ENCODE measurements around the gene HLCS.
"Not testable (repeated sequence)": the region's sequence is repeated elsewhere in the genome, so short reads cannot be mapped to it uniquely, and the experiment has no call there.

Gene HLCS

DNA sequence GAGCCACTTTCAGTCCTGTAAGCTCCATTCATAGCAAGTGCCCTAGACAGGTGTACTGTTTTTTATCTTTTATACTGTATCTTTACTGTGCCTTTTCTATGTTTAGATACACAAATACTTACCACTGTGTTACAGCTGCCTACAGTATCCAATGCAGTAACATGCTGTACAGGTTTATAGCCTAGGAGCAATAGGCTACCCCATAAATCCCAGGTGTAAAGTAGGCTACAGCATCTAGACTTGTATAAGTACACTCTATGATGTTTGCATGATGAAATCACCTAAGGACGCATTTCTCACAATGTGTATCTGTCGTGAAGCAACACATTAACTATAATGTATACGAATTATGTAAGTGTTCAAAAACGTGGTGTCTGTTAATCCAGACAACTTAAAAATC, 10.7 kb downstream of the HLCS start:
- DNase-seq (ENCODE audit: low spot score): no peak

DNA sequence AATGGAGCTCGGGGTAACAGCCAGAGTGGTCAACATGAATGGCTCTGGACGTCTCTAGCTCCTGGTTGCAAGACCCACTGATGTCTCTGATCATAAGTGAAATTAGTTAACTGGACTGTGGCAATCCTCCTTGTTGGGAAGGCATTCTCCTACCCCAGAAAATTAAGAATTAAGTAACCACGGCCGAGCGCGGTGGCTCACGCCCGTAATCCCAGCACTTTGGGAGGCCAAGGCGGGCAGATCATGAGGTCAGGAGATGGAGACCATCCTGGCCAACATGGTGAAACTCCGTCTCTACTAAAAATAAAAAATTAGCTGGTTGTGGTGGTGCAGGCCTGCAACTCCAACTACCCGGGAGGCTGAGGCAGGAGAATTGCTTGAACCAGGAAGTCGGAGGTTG, 14.1 kb downstream of the HLCS start:
- DNase-seq (ENCODE audit: low spot score): not testable (repeated sequence)

DNA sequence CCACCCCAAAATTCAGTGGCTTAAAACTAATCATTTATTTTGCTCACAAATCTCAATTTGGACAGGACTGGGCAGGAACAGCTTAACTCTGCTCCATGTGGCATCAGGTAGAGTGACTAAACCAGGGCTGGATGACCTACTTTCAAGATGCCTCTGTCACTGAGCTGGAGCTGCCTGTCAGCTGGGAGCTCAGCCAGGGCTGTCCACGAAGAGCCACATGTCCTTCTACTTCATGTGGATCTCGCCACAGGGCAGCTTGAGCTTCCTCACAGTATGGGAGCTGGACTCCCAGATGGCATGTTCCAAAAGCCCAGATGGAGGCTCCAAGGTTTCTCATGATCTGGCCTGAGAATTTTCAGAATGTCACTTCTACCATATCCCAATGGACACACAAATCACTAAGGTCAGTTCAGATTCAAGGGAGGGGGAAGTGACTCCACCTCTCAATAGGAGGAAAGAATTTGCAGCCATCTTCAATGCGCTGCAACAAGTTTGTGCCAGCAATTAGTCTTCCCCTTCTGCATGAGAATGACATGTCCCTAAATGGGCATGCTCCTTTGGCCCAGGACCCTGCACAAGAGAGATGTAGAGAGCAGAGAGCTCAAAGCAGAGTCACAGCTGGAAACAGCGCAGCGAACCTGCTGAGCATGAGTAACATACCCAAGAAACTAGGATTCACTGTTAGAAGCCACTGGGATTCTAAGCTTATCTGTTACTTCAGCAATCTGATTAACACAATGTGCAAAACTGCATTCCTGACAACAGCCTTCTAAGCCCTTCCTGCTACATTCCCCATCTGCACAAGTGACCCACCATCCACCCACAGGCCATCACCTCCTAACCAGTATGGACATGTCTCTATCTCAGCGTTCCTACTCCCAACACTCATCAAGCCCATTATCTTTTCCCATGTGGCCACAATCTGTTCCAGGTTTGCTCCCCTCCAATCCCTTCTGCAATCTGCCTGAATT, 17.0 kb downstream of the HLCS start:
- no peak for DNase-seq (ENCODE audit: low spot score)

DNA sequence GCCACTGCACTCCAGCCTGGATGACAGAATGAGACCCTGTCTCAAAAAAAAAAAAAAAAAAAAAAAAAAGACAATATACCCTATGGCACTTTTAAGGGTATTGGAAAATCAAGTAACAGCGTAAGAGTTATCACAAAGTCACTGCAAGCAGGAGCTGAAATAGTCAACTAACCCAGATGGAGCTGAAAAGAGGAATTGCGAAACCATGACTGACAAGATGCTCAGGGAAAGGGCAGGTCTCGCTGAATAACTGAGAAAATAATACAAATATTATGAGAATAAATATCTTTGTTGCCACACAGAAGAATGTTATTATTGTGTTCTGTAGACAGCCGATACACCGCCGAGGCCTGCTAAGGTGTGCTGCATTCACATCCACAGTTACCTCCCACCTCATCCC, 17.8 kb downstream of the HLCS start:
- no peak for DNase-seq (ENCODE audit: low spot score)

DNA sequence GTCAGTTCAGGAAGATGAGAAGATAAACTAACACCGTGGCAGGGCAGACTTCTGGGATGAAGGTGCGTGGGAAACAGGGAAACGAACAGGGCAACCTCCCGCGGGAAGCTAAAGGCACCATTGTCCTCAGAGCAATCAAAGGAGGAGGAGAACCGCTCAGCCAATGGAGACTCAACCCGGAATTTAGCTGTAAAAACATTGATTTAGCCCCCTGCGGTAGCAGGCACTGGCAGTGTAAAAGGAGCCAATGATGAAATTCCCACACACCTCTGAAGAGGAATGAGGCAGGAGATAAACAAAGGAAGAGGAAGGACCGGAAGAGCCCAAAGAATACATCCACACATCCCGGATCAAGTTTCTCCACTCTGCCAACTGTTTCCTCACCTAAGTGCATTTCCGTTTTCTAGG, 19.5 kb downstream of the HLCS start:
- no peak for DNase-seq (ENCODE audit: low spot score)

DNA sequence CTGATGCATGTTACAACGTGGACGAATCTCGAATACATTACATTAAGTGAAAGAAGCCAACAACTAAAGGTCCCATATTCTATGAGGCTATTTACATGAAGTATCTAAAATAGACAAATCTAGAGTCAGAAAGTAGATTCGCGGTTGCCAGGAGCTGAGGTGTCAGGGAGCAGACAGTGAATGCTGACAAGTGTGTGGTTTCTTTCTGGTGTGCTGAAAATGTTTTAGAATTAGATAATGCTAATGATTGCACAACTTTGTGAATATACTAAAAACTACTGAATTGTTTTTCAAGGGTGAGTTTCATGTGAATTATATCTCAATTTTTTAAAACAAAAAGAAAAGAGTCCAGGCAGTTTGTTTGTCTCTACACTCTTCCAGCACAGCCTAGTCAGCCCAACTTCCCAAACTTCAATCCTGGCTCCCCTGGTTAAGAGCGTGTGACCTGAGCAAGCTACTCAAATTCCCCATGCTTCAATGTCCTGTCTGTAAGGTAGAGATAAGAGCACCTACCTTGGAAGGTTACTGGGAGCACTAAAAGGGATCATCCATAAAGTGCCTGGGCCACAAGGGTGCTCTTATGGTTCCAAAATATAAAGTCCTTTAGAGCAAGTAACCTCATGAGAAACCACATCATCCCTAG, 20.9 kb downstream of the HLCS start:
- DNase-seq (ENCODE audit: low spot score): no peak

DNA sequence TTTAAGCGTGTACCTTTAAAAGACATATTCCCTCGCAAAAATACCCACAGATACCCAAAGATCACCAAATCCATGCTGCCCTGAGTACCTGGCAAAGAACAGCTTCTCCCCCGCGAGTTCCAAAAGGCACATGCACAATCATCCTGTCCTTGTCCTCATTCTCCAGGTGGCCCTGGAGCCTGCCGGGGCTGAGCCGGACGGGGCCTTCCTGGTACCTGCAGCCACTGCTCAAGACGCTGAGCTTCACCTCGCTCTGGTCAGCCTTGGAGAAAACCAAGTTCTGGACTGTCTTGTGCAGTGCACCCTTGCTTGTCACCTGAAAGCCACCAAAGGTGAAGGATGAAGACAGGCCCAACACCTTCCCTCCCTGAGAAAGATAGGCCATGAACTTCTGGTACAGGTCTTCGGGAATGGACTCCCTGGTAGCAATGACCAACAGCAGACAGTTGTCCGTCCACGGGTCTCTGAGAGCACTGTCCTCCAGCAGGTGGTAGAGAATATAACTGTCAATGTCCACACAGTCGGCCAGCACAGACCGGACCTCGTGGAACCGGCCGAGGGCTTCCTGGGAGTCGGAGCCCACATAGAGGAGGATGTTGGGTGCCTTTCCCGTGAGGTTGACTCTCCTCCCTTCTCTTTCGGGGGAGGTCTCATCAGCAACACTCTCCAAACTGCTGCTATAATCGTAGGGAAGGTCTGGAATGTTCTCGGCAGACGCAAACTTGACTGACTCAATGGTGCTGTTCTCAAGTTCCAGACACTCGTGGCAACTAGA, 29.9 kb downstream of the HLCS start:
- DNase-seq (ENCODE audit: low spot score): no peak

DNA sequence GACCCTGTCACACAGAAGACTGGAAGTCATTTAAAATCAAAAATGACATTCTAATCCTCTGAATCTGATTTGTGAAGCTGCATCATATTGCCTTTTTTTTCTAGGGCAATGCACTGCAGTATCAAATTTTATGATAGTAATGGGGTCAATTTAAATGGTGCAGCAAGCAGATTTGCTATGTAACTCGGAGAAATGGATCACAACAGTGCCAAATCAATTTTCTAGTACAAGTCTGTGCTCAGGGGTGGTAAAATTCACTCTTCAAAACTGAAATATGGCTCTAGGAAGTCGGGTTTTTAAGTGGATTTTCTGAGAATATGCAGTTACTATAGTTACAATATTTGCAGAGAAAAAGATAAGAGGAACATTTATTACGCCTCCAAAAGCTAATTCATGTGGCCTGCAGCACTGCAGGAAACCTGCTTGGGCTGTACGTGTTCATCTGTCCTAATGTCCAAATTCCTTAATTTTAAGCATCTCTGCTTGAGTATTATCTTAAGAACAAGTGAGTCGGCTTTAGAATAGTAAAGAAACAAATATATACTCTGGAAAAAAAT, 31.5 kb downstream of the HLCS start:
- DNase-seq (ENCODE audit: low spot score): no peak

DNA sequence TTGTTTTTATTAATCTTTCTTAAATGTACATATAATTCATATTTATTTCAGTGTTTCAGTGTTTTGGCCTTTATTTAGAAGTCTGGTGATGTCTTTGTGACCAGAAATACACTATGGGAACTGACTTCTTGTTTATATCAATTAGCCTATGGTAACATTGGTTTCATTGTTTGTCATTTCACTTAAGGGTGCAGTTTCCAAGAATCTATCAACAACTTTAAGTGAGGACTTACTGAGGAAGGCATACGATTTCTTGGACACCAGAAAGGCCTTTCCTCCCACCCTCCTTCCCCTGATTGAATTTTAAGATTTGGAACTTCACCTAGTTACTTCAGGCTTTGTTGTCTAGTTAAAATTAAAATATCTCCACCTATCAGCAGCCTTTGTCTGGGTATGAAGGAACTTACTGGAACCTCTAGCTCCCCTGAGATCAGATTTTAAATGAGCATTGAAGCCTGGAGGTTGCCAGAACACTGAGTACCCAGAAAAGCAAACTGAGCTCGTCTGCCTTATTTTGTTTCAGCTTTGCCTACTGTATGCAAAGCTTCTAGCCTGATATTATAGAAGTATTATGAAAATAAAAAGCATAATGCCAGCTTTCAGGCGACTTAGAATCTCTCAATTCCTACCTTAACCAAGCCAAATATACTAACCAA, 34.2 kb downstream of the HLCS start:
- DNase-seq (ENCODE audit: low spot score): no peak

DNA sequence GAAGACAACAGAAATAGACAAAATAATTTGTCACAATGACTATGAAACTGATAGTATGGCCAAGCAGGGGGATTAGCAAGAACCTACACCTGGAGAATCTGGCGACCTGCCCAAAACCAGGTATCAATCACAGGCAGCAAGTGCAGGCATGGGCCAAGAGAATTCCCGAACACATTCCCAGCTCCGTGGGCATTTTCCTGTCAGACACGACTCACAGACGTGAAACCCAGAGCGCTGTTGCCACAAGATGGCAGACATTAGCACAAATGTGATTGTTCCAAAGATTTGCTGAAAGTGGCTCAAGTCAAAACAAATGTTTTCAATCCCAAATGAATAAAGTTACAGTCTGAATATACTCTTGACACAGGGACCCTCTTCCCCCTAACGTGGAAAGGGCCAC, 36.8 kb downstream of the HLCS start:
- DNase-seq (ENCODE audit: low spot score): no peak

DNA sequence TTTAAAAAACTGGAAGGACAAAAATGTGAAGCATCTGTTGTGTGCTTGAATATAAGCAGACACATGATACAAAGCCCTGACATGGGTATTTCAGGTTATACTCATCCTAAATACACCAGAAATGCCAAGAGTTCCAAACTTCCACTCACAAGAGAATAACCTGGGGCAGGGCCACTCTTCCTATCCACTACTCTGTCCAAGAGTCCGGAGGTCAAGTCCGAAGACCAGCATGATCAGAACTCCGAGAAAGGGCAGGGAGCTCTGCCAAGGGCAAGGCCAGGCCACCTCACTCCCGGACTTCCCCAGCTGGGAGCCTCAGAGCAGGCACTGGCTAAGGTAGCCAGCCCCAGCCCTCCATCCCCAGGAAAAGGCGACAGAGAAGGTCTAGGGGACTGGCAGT, 37.5 kb downstream of the HLCS start:
- DNase-seq (ENCODE audit: low spot score): no peak

DNA sequence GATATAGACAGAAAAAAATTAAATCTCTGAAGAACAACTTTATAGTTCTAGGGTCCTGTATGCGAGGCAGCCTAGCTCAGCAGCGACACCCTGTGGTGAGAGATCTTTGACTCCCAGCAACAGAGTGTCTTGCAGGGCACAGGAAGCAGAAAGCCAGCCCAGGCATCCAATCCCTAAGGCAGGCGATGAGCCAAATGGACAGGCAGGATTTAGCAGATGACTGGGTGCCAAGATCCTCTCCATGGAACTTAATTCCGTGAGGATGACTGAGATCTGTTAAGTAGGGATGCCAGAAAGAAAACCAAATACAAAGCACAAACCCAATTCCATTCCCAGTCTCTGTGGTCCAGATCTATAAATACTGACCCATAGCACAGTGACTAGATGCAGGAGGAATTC, 38.8 kb downstream of the HLCS start:
- DNase-seq (ENCODE audit: low spot score): peak; percentile 63

DNA sequence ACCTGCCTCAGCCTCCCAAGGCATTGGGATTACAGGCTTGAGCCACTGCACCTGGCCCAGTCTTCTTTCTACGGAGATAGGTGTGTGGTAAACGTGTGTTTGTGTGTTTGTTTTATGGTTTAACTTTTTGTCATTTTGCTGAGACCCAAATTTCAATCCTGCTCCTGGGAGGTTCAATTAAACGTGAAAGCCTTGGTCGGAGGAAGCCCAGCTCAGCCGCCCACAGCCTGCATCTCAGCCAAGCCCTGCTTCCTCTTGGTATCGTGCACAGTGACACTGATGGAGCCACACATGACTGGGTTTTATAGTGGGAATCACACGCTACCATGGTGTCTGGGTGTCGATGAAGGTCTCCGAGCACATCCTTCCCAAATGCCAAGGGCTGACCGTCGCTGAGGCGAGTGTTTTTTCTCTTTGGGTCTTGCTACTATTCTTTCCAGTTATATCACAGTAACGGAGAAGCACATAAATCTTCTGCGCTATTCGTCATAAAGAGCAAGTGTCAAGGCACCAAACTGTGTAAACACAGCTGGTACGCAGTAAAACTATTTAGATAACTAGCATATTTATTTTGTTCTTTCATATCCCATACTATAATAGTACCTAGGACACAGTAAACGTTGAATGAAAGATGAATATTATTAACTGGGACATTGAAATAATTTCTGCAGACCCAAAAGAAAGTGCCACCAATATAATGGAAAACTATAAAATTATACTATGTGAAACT, 39.3 kb downstream of the HLCS start:
- no peak for DNase-seq (ENCODE audit: low spot score)

DNA sequence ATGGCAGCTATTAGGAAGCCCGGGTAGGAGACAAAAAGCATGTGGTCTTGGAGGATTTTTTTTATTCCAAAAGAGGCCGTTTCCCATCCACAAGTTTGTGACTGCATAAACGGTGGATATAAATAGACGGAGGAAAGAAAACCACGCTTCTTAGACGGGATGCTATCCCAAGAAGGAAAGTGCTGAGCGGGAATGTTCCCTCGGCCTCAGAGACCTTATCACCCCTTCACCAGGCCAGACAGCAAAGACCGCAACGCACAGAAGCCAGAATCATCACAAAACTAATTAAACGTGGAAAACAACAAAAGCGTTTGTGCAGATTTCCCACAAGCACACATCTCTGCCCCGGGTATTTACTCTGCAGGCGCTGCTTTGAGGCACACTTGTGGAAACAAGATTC, 43.2 kb downstream of the HLCS start:
- no peak for DNase-seq (ENCODE audit: low spot score)

DNA sequence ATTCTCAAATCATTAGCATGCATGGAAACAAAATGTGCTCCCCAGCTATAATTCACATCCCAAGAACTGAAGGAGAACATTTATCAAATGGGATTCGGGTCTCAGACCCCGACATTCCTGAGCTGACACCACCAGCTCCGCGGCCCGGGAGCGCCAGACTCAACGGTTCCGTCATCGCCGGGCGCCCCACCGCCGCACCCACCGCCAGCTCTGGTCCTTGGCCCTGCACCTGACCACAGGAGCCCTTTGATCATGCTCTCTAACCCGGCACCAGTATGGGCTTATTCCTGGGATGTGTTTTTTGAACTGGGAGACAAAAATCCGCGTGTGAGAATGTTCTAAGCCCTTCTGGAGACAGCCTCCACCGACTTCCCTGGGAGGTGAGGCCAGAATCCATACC, 43.6 kb downstream of the HLCS start:
- no peak for DNase-seq (ENCODE audit: low spot score)

DNA sequence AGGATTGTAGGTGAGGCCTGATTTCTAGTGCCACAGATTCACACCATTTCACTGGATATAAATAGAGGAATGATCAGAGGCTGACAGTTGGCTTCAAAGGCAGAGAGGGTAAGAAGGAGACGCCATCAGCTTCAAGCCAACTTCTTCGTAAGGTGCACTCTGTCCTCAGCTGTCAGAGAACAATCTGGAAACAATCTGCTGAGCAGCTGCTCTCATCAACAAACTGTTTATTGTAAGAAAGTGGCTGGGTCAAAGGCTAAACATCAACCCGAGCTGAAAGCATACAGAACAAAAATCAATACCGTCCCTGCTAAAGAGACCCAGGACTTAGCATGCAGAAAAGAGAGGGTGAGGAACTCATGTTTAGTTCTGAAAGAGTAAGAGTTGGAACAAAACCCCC, 48.2 kb downstream of the HLCS start:
- DNase-seq (ENCODE audit: low spot score): no peak

DNA sequence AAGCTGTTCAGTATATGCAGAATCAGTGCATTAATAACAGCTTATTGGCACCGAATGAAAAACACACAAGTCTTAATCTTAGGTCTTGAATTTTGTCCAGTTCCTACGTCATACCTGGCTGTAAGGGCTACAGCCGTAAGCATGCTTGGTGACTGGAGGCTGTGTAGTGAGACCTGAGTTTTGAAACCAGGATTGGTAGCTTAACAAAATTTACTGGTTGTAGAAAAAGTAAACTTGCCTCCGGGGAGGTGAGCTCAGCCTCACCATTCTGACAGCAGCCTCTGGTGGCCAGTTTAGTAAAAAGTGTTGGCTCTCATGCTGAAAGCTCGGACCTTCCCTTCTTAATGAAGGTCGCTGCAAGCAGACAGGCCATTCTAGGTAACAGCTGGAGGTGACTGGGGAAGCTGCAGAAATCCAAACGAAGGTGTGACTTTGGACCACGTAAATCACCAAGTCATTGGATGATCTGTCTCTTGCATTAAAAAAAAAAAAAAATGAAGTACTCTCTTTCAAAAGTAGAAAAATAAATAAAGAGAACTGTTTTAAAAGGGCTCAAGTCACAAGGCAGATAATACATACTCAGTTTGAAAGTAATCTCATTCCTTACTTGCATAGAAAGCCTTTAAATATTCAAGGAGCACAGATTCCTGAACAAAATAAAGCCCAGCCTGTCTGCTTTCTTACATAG, 48.9 kb downstream of the HLCS start:
- DNase-seq (ENCODE audit: low spot score): peak; percentile 21

DNA sequence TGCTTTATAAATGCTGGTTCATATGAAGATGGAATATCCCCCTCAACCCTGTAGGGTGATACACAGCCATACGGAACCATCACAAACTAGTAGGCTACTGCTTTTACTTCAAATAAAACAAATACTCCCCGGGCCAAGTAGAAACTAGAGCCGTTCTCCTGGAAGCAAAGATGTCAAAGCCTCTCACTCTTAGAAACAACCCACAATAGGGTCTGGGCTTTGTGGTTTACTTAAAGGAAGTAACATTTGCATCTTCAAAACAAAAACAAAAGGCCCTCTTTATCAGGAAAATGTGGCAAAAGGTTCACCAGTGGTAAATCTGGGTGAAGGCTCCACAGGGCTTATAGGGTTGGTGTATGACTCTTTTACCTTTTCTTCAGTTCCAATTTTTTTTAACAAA, 49.8 kb downstream of the HLCS start:
- no peak for DNase-seq (ENCODE audit: low spot score)

DNA sequence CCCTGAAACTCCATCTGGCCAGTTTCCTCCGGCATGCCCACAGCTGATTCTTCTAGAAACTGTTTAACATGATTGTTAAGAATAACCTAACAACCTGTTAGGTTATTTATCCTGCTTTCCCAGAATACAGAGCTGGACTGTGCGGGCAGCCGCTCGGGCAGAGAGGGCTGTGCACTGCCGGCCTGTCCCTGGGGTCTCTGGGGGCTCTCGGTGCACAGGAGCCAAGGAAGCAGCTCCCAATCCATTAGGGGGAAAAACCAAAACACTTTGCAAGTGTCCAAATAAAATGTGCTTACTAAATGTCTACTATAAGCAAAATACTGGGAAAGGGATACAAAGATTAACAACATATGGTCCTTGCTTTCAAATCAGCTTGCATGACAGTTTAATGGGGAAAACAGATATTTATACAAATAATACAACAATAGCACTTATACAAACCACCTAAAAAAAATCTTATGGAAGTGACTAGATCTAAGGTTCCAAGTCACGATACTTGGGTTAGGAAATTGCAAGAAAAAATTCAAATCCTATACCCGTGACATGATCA, 50.7 kb downstream of the HLCS start:
- DNase-seq (ENCODE audit: low spot score): no peak

DNA sequence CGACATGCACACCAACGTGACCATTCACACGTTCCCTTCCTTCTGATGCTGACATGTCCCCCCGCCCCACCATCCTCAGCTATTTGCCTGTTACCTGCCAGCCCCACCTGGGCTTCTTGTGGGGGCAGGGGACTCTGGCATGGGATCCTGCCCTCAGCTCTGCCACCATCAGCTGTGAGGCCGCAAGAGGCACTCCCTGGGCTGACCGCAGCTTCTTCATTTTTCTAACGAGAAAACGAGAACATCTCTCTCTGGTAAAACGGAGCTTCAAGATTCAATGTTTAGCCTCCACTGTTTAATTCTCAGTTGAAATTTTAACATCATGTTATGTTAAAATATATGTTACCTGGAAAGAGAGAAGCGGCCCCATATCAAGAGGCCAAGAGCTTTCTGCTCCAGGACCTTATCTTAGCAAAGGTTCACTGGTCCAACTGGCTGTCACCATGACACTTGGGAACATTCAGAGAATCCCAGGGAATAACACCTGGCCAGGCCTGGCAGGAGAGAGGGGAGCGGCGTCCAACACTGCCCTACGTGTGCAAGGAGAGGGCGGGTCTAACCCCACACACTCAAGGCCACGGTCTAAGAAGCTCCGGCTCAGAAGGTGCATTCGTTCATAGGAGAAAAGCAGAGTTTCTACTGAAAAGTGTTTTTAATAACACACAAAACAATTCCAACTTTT, 51.3 kb downstream of the HLCS start:
- DNase-seq (ENCODE audit: low spot score): no peak

Data from SW480 (cell line).